Fibroblast of lung (primary cell): ENCODE results near the gene TMEM187. TPM values are rescaled to one million over a fixed set of nuclear protein-coding genes. Genes with fewer than 3 reads are reported as not detected.

Source experiments
- DNase-seq, 2 donors: peaks; one replicate each; pipeline versions ENCODE4 v3.0.0 to v3.0.0-alpha.2; 2010; ENCODE audit warnings: low read depth in 2 of 2
- H2AFZ ChIP-seq: 2 replicates; pipeline ENCODE4 v1.5.1; 2012; ENCODE audit warnings: low read length, control low read depth, inconsistent platforms
- H3K27ac ChIP-seq: 2 replicates; pipeline ENCODE4 v1.5.1; 2011; ENCODE audit warnings: low read length, control low read depth; ENCODE audit not compliant: insufficient read depth
- H3K27me3 ChIP-seq: 2 replicates; pipeline ENCODE4 v1.5.1; 2011; ENCODE audit warnings: mild to moderate bottlenecking, low read length; ENCODE audit not compliant: control insufficient read depth, insufficient read depth
- H3K36me3 ChIP-seq: 2 replicates; pipeline ENCODE4 v1.5.1; 2011; ENCODE audit warnings: low read length; ENCODE audit not compliant: control insufficient read depth, insufficient read depth
- H3K4me1 ChIP-seq: 2 replicates; pipeline ENCODE4 v1.5.1; 2011; ENCODE audit warnings: low read length; ENCODE audit not compliant: control insufficient read depth, insufficient read depth; ENCODE audit errors: extremely low read depth
- H3K4me2 ChIP-seq: 2 replicates; pipeline ENCODE4 v1.5.1; 2011; ENCODE audit warnings: low read length, control low read depth; ENCODE audit not compliant: insufficient read depth; ENCODE audit errors: extremely low read depth
- H3K4me3 ChIP-seq, 4 experiments: fragments of 200-600 bp in 1 of 4; sonication (generic) in 1 of 4; replicated peaks in 1 of 4; 2 replicates each; pipeline ENCODE4 v1.5.1; 2011 to 2016; ENCODE audit warnings: low read length in 4 of 4, low read depth in 3 of 4, mild to moderate bottlenecking in 3 of 4, control low read depth in 2 of 4, inconsistent platforms in 1 of 4, mixed read lengths in 1 of 4; ENCODE audit not compliant: insufficient read depth in 1 of 4; ENCODE audit errors: control extremely low read depth in 1 of 4
- H3K79me2 ChIP-seq: 2 replicates; pipeline ENCODE4 v1.5.1; 2012; ENCODE audit warnings: mild to moderate bottlenecking, low read length, inconsistent platforms; ENCODE audit not compliant: control insufficient read depth, insufficient read depth
- H3K9ac ChIP-seq: 2 replicates; pipeline ENCODE4 v1.5.1; 2011; ENCODE audit warnings: mild to moderate bottlenecking, low read length, control low read depth; ENCODE audit not compliant: insufficient read depth
- H3K9me3 ChIP-seq: 2 replicates; pipeline ENCODE4 v1.5.1; 2012; ENCODE audit warnings: low read depth, low read length; ENCODE audit not compliant: control insufficient read depth, insufficient read depth
- H4K20me1 ChIP-seq: 2 replicates; pipeline ENCODE4 v1.5.1; 2011; ENCODE audit warnings: low read length; ENCODE audit not compliant: control insufficient read depth, insufficient read depth; ENCODE audit errors: extremely low read depth
- EZH2 ChIP-seq: IDR thresholded peaks from 2 replicates; pipeline ENCODE4 v1.5.1; 2012; ENCODE audit warnings: low read length, control low read depth, mild to moderate bottlenecking; ENCODE audit errors: missing control alignments
- polyA plus RNA-seq, 2 donors: library from polyadenylated mRNA; depleted of rRNA in 1 of 2; stranded (reverse) in 1 of 2; unstranded in 1 of 2; fragments of >200 nt; gene quantifications; 2 replicates each; pipeline ENCODE4 v1.2.1, GENCODE V29; 2011 to 2012; ENCODE audit warnings: missing spikeins in 1 of 2
- total RNA-seq: library from RNA; depleted of rRNA; stranded (reverse); fragments of >200 nt; gene quantifications from 2 replicates; pipeline ENCODE4 v1.2.1, GENCODE V29; 2014
- TF ChIP-seq, protein P1 (sequence below), 2 donors: IDR thresholded peaks in 1 of 2; conservative IDR thresholded peaks in 1 of 2; 1 replicate in 1 of 2; 2 replicates in 1 of 2; pipeline ENCODE4 v1.5.1; 2011 to 2012; ENCODE audit warnings: low read length in 2 of 2, control low read depth in 1 of 2, inconsistent platforms in 1 of 2, low read depth in 1 of 2, mild to moderate bottlenecking in 1 of 2

The TMEM187 gene
- total and polyA plus RNA-seq, 2 donors (not counting 1 experiment from before 2014, with no cell fraction given): 4.6 to 8.3 TPM

DNA sequence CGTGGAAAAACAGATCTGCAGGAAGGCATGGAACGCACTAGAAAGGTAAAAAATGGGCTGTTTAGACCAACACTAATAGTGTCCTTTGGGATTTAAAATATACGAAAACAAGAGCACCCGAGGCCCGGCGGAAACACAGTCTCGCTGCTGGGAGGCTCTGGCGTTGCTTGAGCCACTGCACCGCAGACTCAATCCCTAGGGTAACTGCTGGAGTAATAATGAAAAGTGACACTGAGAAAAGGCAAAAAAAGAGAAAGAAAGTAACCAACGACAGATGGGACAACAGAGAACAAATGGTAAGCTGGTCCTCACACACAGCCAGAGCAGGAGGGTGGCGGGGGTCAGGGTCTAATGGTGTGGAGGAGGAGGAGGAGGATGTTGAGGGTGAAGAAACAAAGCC lies 31.8 kb downstream of the TMEM187 start:
- Histone ChIP-seq H4K20me1 (no peaks in the 10 kb centered on the region), H3K9me3 (no peaks in the 10 kb centered on the region), H3K4me2 (no peak overlapping the region), H3K27ac (no peak overlapping the region), H3K9ac (no peak overlapping the region), H3K4me1 (peaks cover 5% of the 10 kb centered on the region), H3K4me3 (no peak overlapping the region), H2AFZ (no peak overlapping the region), H3K79me2 (no peaks in the 10 kb centered on the region), H3K36me3 (no peaks in the 10 kb centered on the region), H3K27me3 (no peaks in the 10 kb centered on the region)
- TF ChIP-seq, protein P1, sequence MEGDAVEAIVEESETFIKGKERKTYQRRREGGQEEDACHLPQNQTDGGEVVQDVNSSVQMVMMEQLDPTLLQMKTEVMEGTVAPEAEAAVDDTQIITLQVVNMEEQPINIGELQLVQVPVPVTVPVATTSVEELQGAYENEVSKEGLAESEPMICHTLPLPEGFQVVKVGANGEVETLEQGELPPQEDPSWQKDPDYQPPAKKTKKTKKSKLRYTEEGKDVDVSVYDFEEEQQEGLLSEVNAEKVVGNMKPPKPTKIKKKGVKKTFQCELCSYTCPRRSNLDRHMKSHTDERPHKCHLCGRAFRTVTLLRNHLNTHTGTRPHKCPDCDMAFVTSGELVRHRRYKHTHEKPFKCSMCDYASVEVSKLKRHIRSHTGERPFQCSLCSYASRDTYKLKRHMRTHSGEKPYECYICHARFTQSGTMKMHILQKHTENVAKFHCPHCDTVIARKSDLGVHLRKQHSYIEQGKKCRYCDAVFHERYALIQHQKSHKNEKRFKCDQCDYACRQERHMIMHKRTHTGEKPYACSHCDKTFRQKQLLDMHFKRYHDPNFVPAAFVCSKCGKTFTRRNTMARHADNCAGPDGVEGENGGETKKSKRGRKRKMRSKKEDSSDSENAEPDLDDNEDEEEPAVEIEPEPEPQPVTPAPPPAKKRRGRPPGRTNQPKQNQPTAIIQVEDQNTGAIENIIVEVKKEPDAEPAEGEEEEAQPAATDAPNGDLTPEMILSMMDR (conservative IDR thresholded peaks at IDR 0.05 in 1 of 2, IDR thresholded peaks at IDR 0.05 in 1 of 2; ENCODE audit: low read depth in 1 of 2, low read length in 2 of 2): no peak
- TF ChIP-seq EZH2: no peak
- DNase-seq: no peak

- no peak overlapping the region for H2AFZ ChIP-seq
- no peaks in the 10 kb centered on the region for H4K20me1 ChIP-seq
- TF ChIP-seq, protein P1 (conservative IDR thresholded peaks at IDR 0.05 in 1 of 2, IDR thresholded peaks at IDR 0.05 in 1 of 2; ENCODE audit: low read depth in 1 of 2, low read length in 2 of 2): no peak
- no peak for TF ChIP-seq EZH2
- no peak overlapping the region for H3K4me2 ChIP-seq
- H3K36me3 ChIP-seq: peaks cover 3% of the 10 kb centered on the region
- H3K4me3 ChIP-seq: no peak overlapping the region
- no peaks in the 10 kb centered on the region for H3K27me3 ChIP-seq
- DNase-seq: no peak
- no peak overlapping the region for H3K9ac ChIP-seq
- no peak overlapping the region for H3K27ac ChIP-seq
- peaks cover 5% of the 10 kb centered on the region for H3K4me1 ChIP-seq
- H3K79me2 ChIP-seq: no peaks in the 10 kb centered on the region
- no peaks in the 10 kb centered on the region for H3K9me3 ChIP-seq
Observed at GRCh38 chrX:154006947-154007346, 34.4 kb downstream of the TMEM187 start.

- H3K9me3 ChIP-seq: no peaks in the 10 kb centered on the region
- H2AFZ ChIP-seq: no peak overlapping the region
- no peak overlapping the region for H3K27ac ChIP-seq
- no peaks in the 10 kb centered on the region for H3K27me3 ChIP-seq
- H3K36me3 ChIP-seq: peaks cover 5% of the 10 kb centered on the region
- H3K4me1 ChIP-seq: no peaks in the 10 kb centered on the region
- H3K79me2 ChIP-seq: no peaks in the 10 kb centered on the region
- H3K4me3 ChIP-seq: no peak overlapping the region
- TF ChIP-seq, protein P1 (conservative IDR thresholded peaks at IDR 0.05 in 1 of 2, IDR thresholded peaks at IDR 0.05 in 1 of 2; ENCODE audit: low read depth in 1 of 2, low read length in 2 of 2): no peak
- TF ChIP-seq EZH2: no peak
- DNase-seq: no peak
- H3K4me2 ChIP-seq: no peak overlapping the region
- H3K9ac ChIP-seq: no peak overlapping the region
- no peaks in the 10 kb centered on the region for H4K20me1 ChIP-seq
Observed at GRCh38 chrX:154008521-154008920, 36.0 kb downstream of the TMEM187 start.
